ENCODE measurements around the gene HGS. TPM values are rescaled to one million over a fixed set of nuclear protein-coding genes. Genes with fewer than 3 reads are reported as not detected.

Gene HGS
- total RNA-seq, 2 experiments from 2014 or later = 99.3 to 107 TPM

Other genes with a start within 250 kb of the HGS start
- 1,000 to 10,000 TPM; 4,989 to 4,998 TPM for gene ACTG1, start 171.2 kb upstream of the HGS start, total RNA-seq
- under 1 TPM; 0.29 to 0.36 TPM for gene FSCN2, start 155.6 kb upstream of the HGS start, total RNA-seq
- gene FAAP100, start 131.7 kb upstream of the HGS start, total RNA-seq = 10 to 100 TPM; 48.1 to 51.1 TPM
- 100 to 1,000 TPM; 103 TPM for gene NPLOC4, start 46.9 kb upstream of the HGS start, total RNA-seq
- gene TSPAN10, start 46.8 kb upstream of the HGS start, total RNA-seq = under 1 TPM; 0.19 to 0.26 TPM
- 1 to 10 TPM; 8.6 to 9.1 TPM for gene PDE6G, start 27.5 kb upstream of the HGS start, total RNA-seq
- gene OXLD1, start 17.4 kb upstream of the HGS start, total RNA-seq = 10 to 100 TPM; 53.0 to 56.1 TPM
- gene CCDC137, start 17.3 kb upstream of the HGS start, total RNA-seq = 10 to 100 TPM; 54.8 to 63.3 TPM
- 10 to 100 TPM; 17.9 to 19.2 TPM for gene ARL16, start 214 bp upstream of the HGS start, total RNA-seq
- 100 to 1,000 TPM; 211 to 227 TPM for gene MRPL12, start 19.4 kb downstream of the HGS start, total RNA-seq
- gene SLC25A10, start 28.3 kb downstream of the HGS start, total RNA-seq = 10 to 100 TPM; 41.0 to 43.4 TPM
- gene GCGR, start 120.1 kb downstream of the HGS start, total RNA-seq = not detected
- gene MCRIP1, start 149.3 kb downstream of the HGS start, total RNA-seq = 10 to 100 TPM; 45.4 to 48.4 TPM
- not detected for gene PPP1R27, start 151.0 kb downstream of the HGS start, total RNA-seq
- 100 to 1,000 TPM; 395 to 405 TPM for gene P4HB, start 176.5 kb downstream of the HGS start, total RNA-seq
- gene ARHGDIA, start 187.3 kb downstream of the HGS start, total RNA-seq = 100 to 1,000 TPM; 556 to 594 TPM
- 100 to 1,000 TPM; 306 to 311 TPM for gene ALYREF, start 207.6 kb downstream of the HGS start, total RNA-seq
- gene ANAPC11, start 207.7 kb downstream of the HGS start, total RNA-seq = 100 to 1,000 TPM; 119 to 126 TPM
- under 1 TPM in 1 of 2 experiments, not detected in 1; 0.47 TPM for gene NPB, start 218.2 kb downstream of the HGS start, total RNA-seq
- gene PCYT2, start 227.4 kb downstream of the HGS start, total RNA-seq = 10 to 100 TPM; 20.8 to 21.4 TPM
- 10 to 100 TPM; 27.3 to 30.1 TPM for gene SIRT7, start 234.2 kb downstream of the HGS start, total RNA-seq
- gene MAFG, start 243.7 kb downstream of the HGS start, total RNA-seq = 10 to 100 TPM; 18.4 to 19.2 TPM

Data from activated naive CD8-positive, alpha-beta T cell treated with anti-CD3 and anti-CD28 coated beads for 36 hours (primary cell).